ENCODE measurements around the gene TAF13.
"Not testable (repeated sequence)": the region's sequence is repeated elsewhere in the genome, so short reads cannot be mapped to it uniquely, and the experiment has no call there.

TAF13 gene

DNA sequence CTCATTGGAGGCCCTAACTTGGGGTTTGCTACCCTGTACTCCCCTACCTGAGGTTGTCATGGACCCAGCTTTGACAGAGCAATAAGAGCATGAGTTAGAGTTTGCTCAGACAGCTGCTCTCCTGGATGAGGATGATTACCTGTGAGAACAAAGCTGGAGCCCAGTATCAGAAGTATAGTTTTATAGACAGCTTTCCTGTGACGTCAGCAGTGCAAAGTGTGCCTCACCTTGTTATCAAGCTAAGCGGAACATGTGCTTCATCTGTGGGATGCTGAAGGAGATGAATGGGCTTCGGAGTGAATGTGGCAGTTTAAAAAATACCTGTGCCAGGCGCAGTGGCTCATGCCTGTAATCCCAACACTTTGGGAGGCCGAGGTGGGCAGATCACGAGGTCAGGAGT, 28.5 kb downstream of the TAF13 start:
- no peak for DNase-seq (ENCODE audit: low read depth in 3 of 3)

GRCh38 chr1:109046671-109047070, 29.1 kb downstream of the TAF13 start:
- DNase-seq (ENCODE audit: low read depth in 3 of 3) = no peak

- DNase-seq (ENCODE audit: low read depth in 3 of 3) = no peak
Measured at GRCh38 chr1:109045595-109045994, 30.2 kb downstream of the TAF13 start.

GRCh38 chr1:109041621-109042468, 34.0 kb downstream of the TAF13 start, which contains the start of gene WDR47:
WDR47 (minus strand) TSS chr1:109042102; CDS start chr1:109023512, 18,590 bp downstream.
- DNase-seq (ENCODE audit: low read depth in 3 of 3) = peak; percentile 90 to 95 (median 92)

GRCh38 chr1:109040989-109041620, 34.7 kb downstream of the TAF13 start:
- DNase-seq (ENCODE audit: low read depth in 3 of 3) = no peak

DNA sequence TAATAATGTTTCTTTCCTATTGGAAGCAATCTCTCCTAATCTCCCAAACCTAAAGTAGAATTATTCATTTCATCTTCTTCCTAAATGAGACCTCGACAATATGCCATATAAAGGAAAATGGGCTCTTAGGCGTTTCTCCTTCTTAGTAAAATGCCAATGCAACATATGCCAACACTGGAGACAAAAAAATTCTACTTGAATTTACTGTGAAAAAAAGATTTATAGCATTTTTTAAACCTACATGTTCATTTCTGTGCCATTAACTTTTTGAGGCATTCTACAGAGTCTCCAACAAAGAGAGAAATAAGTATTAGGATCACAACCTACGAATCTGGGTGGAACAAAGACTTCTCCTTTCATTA, 35.2 kb downstream of the TAF13 start:
- no peak for DNase-seq (ENCODE audit: low read depth in 3 of 3)

- no peak for DNase-seq (ENCODE audit: low read depth in 3 of 3)
Measured at GRCh38 chr1:109034382-109034781, 41.4 kb downstream of the TAF13 start.

GRCh38 chr1:109029493-109029892, 46.3 kb downstream of the TAF13 start:
- not testable (repeated sequence) for DNase-seq (ENCODE audit: low read depth in 3 of 3)

- no peak for DNase-seq (ENCODE audit: low read depth in 3 of 3)
Measured at GRCh38 chr1:109027841-109028240, 48.0 kb downstream of the TAF13 start.

DNA sequence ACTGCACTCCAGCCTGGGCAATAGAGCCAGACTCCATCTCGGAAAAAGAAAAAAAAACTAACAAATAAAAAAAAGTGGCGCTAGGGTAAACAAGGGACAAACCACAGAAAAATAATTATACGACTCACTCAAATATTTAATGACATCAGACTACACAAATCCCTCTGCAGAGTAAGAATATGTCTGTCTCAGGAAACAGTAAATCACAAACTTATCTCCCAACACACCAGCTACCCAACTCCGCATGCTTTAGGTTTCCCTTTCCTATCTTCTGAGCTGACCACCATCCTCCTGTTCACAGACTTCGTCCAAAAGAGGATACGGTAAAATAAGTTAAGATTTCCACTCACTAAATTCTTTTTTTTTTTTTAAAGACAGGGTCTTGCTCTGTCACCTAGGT, 50.1 kb downstream of the TAF13 start:
- DNase-seq (ENCODE audit: low read depth in 3 of 3) = no peak

GRCh38 chr1:109024646-109025045, 51.2 kb downstream of the TAF13 start:
- DNase-seq (ENCODE audit: low read depth in 3 of 3) = no peak

GRCh38 chr1:109020693-109021257, 55.0 kb downstream of the TAF13 start:
- no peak for DNase-seq (ENCODE audit: low read depth in 3 of 3)

DNA sequence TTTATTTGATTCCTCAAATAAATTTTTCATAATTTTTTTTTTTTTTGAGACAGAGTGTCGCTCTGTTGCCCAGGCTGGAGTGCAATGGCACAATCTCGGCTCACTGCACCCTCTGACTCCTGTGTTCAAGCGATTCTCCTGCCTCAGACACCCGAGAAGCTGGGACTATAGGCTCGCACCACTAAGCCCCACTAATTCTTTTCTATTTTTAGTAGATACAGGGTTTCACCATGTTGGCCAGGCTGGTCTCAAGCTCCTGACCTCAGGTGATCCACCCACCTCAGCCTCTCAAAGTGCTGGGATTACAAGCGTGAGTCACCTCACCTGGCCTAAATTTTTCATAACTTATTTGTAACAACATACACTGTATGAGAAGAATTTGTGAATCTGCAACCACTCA, 58.1 kb downstream of the TAF13 start:
- DNase-seq (ENCODE audit: low read depth in 3 of 3) = not testable (repeated sequence)

- DNase-seq (ENCODE audit: low read depth in 3 of 3) = no peak
Measured at GRCh38 chr1:109017134-109017533, 58.7 kb downstream of the TAF13 start.

All from stimulated activated CD4-positive, alpha-beta T cell treated with anti-CD3 and anti-CD28 coated beads, TNF-alpha, amount 100 ng/mL, for 48 hours (primary cell).